GM19023 (cell line): ENCODE data around the gene CRISPLD2.

Experiments used
- ATAC-seq: cut with Tn5 transposase; IDR thresholded peaks from one replicate; pipeline ENCODE4 v1.9.1; 2021; ENCODE audit warnings: mild to moderate bottlenecking, moderate library complexity; ENCODE audit not compliant: unreplicated experiment

Gene CRISPLD2

GRCh38 chr16:84800158-84800978, 19.4 kb upstream of the CRISPLD2 start:
- ATAC-seq = no peak

GRCh38 chr16:84803146-84803545, 16.6 kb upstream of the CRISPLD2 start:
- ATAC-seq = no peak

- no peak for ATAC-seq
Observed at GRCh38 chr16:84804326-84804725, 15.5 kb upstream of the CRISPLD2 start.

GRCh38 chr16:84806256-84806889, 13.4 kb upstream of the CRISPLD2 start:
- no peak for ATAC-seq

GRCh38 chr16:84806890-84807258, 12.9 kb upstream of the CRISPLD2 start:
- no peak for ATAC-seq

- ATAC-seq = no peak
Observed at GRCh38 chr16:84807776-84808175, 12.0 kb upstream of the CRISPLD2 start.

GRCh38 chr16:84808826-84809225, 11.0 kb upstream of the CRISPLD2 start:
- no peak for ATAC-seq

GRCh38 chr16:84810518-84811273, 9.1 kb upstream of the CRISPLD2 start:
- ATAC-seq = no peak

GRCh38 chr16:84811529-84811928, 8.3 kb upstream of the CRISPLD2 start:
- ATAC-seq = no peak

GRCh38 chr16:84813141-84813934, 6.4 kb upstream of the CRISPLD2 start:
- no peak for ATAC-seq

- ATAC-seq = no peak
Observed at GRCh38 chr16:84815462-84815861, 4.3 kb upstream of the CRISPLD2 start.

- ATAC-seq = no peak
Observed at GRCh38 chr16:84816023-84816422, 3.8 kb upstream of the CRISPLD2 start.

GRCh38 chr16:84816485-84816884, 3.3 kb upstream of the CRISPLD2 start:
- no peak for ATAC-seq

- no peak for ATAC-seq
Observed at GRCh38 chr16:84817206-84817605, 2.6 kb upstream of the CRISPLD2 start.

- no peak for ATAC-seq
Observed at GRCh38 chr16:84817613-84818012, 2.2 kb upstream of the CRISPLD2 start.

- no peak for ATAC-seq
Observed at GRCh38 chr16:84818133-84818532, 1.7 kb upstream of the CRISPLD2 start.

GRCh38 chr16:84818989-84819643, 669 bp upstream of the CRISPLD2 start:
- no peak for ATAC-seq

GRCh38 chr16:84820305-84820684, 510 bp downstream of the CRISPLD2 start:
- ATAC-seq = no peak

GRCh38 chr16:84820771-84821170, 986 bp downstream of the CRISPLD2 start:
- no peak for ATAC-seq

GRCh38 chr16:84821179-84821578, 1.4 kb downstream of the CRISPLD2 start:
- ATAC-seq = no peak
